HEK293T (cell line): ENCODE results near the gene TSPAN12.

Experiments used
- CTCF ChIA-PET: fragments of 350-600 bp; formaldehyde crosslinking; extraction: SDS; loops from one replicate; lab custom pipeline; 2021; ENCODE audit warnings: antibody characterized with exemption, inconsistent platforms; lab: Yijun Ruan, JAX
- POLR2A ChIA-PET: fragments of 350-600 bp; formaldehyde crosslinking; extraction: SDS; loops from one replicate; lab custom pipeline; 2020; ENCODE audit warnings: antibody characterized with exemption, inconsistent platforms; lab: Yijun Ruan, JAX
- DNase-seq: peaks from one replicate; pipeline ENCODE4 v3.0.0; 2012; ENCODE audit warnings: mixed read lengths; ENCODE audit errors: extremely low spot score
- ARNT ChIP-seq: fragments of 450-650 bp; IDR thresholded peaks from 2 replicates; pipeline ENCODE4 v1.6.1; 2017; ENCODE audit warnings: mild to moderate bottlenecking
- BHLHE40 ChIP-seq: fragments of 450-650 bp; IDR thresholded peaks from 2 replicates; pipeline ENCODE4 v1.6.1; 2016; ENCODE audit warnings: mild to moderate bottlenecking, moderate library complexity, borderline replicate concordance
- CTBP1 ChIP-seq: fragments of 450-650 bp; IDR thresholded peaks from 2 replicates; pipeline ENCODE4 v1.6.1; 2016; ENCODE audit warnings: borderline replicate concordance
- ELF4 ChIP-seq: fragments of 450-650 bp; IDR thresholded peaks from 2 replicates; pipeline ENCODE4 v1.6.1; 2017; ENCODE audit warnings: antibody characterized with exemption
- FOXA1 ChIP-seq: fragments of 450-650 bp; IDR thresholded peaks from 2 replicates; pipeline ENCODE4 v1.6.1; 2016; ENCODE audit warnings: mild to moderate bottlenecking
- FOXK2 ChIP-seq: fragments of 450-650 bp; IDR thresholded peaks from 2 replicates; pipeline ENCODE4 v1.6.1; 2016; ENCODE audit warnings: mild to moderate bottlenecking
- FOXM1 ChIP-seq: fragments of 450-650 bp; IDR thresholded peaks from 2 replicates; pipeline ENCODE4 v1.6.1; 2017; ENCODE audit warnings: mild to moderate bottlenecking, borderline replicate concordance
- HDGF ChIP-seq: fragments of 450-650 bp; IDR thresholded peaks from 2 replicates; pipeline ENCODE4 v1.6.1; 2017; ENCODE audit warnings: antibody characterized with exemption, borderline replicate concordance
- L3MBTL2 ChIP-seq: fragments of 450-650 bp; conservative IDR thresholded peaks from 2 replicates; pipeline ENCODE4 v1.6.1; 2016; ENCODE audit warnings: mild to moderate bottlenecking
- LEF1 ChIP-seq: fragments of 450-650 bp; IDR thresholded peaks from 2 replicates; pipeline ENCODE4 v1.6.1; 2017; ENCODE audit warnings: mild to moderate bottlenecking, borderline replicate concordance
- NFRKB ChIP-seq: fragments of 450-650 bp; IDR thresholded peaks from 2 replicates; pipeline ENCODE4 v1.6.1; 2016; ENCODE audit warnings: mild to moderate bottlenecking, moderate library complexity
- PKNOX1 ChIP-seq: fragments of 450-650 bp; IDR thresholded peaks from 2 replicates; pipeline ENCODE4 v1.6.1; 2016
- SP1 ChIP-seq: fragments of 450-650 bp; IDR thresholded peaks from 2 replicates; pipeline ENCODE4 v1.6.1; 2017
- SUZ12 ChIP-seq: fragments of 450-650 bp; IDR thresholded peaks from 2 replicates; pipeline ENCODE4 v1.6.1; 2016; ENCODE audit warnings: mild to moderate bottlenecking
- TARDBP ChIP-seq: fragments of 450-650 bp; IDR thresholded peaks from 2 replicates; pipeline ENCODE4 v1.6.1; 2016
- ZNF384 ChIP-seq: fragments of 450-650 bp; IDR thresholded peaks from 2 replicates; pipeline ENCODE4 v1.6.1; 2016

The TSPAN12 gene

GRCh38 chr7:120833546-120833945 is 24.4 kb downstream of the TSPAN12 start:
- ChIA-PET POLR2A (no interaction called here), CTCF (interaction anchor here (1.0 kb wide), 1 partner anchor 9 kb away, joined by 3 read pairs; no protein-coding TSS in a partner anchor)
- TF ChIP-seq FOXM1 (no peak), SUZ12 (no peak), LEF1 (no peak), FOXA1 (no peak), NFRKB (no peak), HDGF (no peak), BHLHE40 (no peak), TARDBP (no peak)
- no peak for DNase-seq

GRCh38 chr7:120832803-120833202 is 25.1 kb downstream of the TSPAN12 start:
- no peak for TF ChIP-seq SP1
- TF ChIP-seq ARNT, result no peak
- no peak for TF ChIP-seq SUZ12
- TF ChIP-seq FOXM1, result no peak
- TF ChIP-seq HDGF, result no peak
- no peak for TF ChIP-seq ELF4
- TF ChIP-seq TARDBP, result no peak
- TF ChIP-seq FOXA1, result no peak
- TF ChIP-seq ZNF384, result no peak
- no peak for TF ChIP-seq CTBP1
- no peak for TF ChIP-seq BHLHE40
- TF ChIP-seq LEF1, result no peak
- no peak for TF ChIP-seq FOXK2
- ChIA-PET POLR2A (no interaction called here), CTCF (no interaction called here)
- DNase-seq, result no peak

GRCh38 chr7:120831260-120831659 is 26.7 kb downstream of the TSPAN12 start:
- POLR2A ChIA-PET, result no interaction called here
- no peak for DNase-seq
- CTCF ChIA-PET, result interaction anchor here (1.0 kb wide), 1 partner anchor 14 kb away, joined by 3 read pairs; no protein-coding TSS in a partner anchor
- TF ChIP-seq ARNT, result no peak
- TF ChIP-seq SP1, result no peak
- no peak for TF ChIP-seq HDGF
- no peak for TF ChIP-seq L3MBTL2
- TF ChIP-seq BHLHE40, result no peak
- TF ChIP-seq FOXA1, result no peak
- no peak for TF ChIP-seq LEF1
- no peak for TF ChIP-seq SUZ12
- no peak for TF ChIP-seq FOXK2
- no peak for TF ChIP-seq CTBP1
- no peak for TF ChIP-seq ELF4
- no peak for TF ChIP-seq NFRKB
- no peak for TF ChIP-seq ZNF384

GRCh38 chr7:120829487-120829886 is 28.5 kb downstream of the TSPAN12 start:
- no peak for DNase-seq
- TF ChIP-seq CTBP1 (no peak), TARDBP (no peak), HDGF (no peak), ARNT (no peak), LEF1 (no peak)
- ChIA-PET POLR2A (no interaction called here), CTCF (no interaction called here)

GRCh38 chr7:120828528-120828927 is 29.4 kb downstream of the TSPAN12 start:
- ChIA-PET CTCF (no interaction called here), POLR2A (no interaction called here)
- no peak for DNase-seq
- TF ChIP-seq LEF1 (no peak), SP1 (no peak), SUZ12 (no peak), PKNOX1 (no peak), ARNT (no peak), HDGF (no peak), ELF4 (no peak), NFRKB (no peak), CTBP1 (no peak), FOXA1 (no peak), ZNF384 (no peak), TARDBP (no peak), L3MBTL2 (no peak)

GRCh38 chr7:120827371-120828118 is 30.4 kb downstream of the TSPAN12 start:
- TF ChIP-seq TARDBP, result no peak
- no peak for TF ChIP-seq NFRKB
- TF ChIP-seq FOXK2, result no peak
- no peak for TF ChIP-seq PKNOX1
- no peak for TF ChIP-seq FOXA1
- TF ChIP-seq BHLHE40, result no peak
- TF ChIP-seq SP1, result no peak
- no peak for TF ChIP-seq L3MBTL2
- DNase-seq, result no peak
- CTCF ChIA-PET, result no interaction called here
- POLR2A ChIA-PET, result no interaction called here

- CTCF ChIA-PET, result interaction anchor here (0.7 to 0.8 kb wide), 2 partner anchors 107 to 116 kb away, joined by 3 read pairs; no protein-coding TSS in a partner anchor
- no peak for DNase-seq
- POLR2A ChIA-PET, result no interaction called here
- no peak for TF ChIP-seq NFRKB
- TF ChIP-seq HDGF, result no peak
- no peak for TF ChIP-seq FOXM1
- TF ChIP-seq BHLHE40, result no peak
- TF ChIP-seq ARNT, result no peak
- TF ChIP-seq FOXA1, result no peak
- TF ChIP-seq SP1, result no peak
- no peak for TF ChIP-seq LEF1
- TF ChIP-seq FOXK2, result no peak
- no peak for TF ChIP-seq TARDBP
- no peak for TF ChIP-seq L3MBTL2
- TF ChIP-seq CTBP1, result no peak
Observed at GRCh38 chr7:120825576-120825975, 32.4 kb downstream of the TSPAN12 start.
